SK-N-SH (cell line): ENCODE measurements around the gene ATF6. TPM values are rescaled to one million over a fixed set of nuclear protein-coding genes. Genes with fewer than 3 reads are reported as not detected.

Experiments
- CTCF ChIA-PET: fragments of 300-600, 350-600 bp; formaldehyde crosslinking; extraction: SDS; loops from one replicate; lab custom pipeline; 2021; lab: Yijun Ruan, JAX
- POLR2A ChIA-PET: fragments of 350-600 bp; sonication (Branson Sonifier 250); formaldehyde crosslinking; extraction: SDS; loops from one replicate; lab custom pipeline; 2020; ENCODE audit warnings: antibody characterized with exemption, inconsistent platforms; lab: Yijun Ruan, JAX
- DNase-seq: peaks from one replicate; pipeline ENCODE4 v3.0.0; 2012
- H2AFZ ChIP-seq: fragments of 200-600 bp; sonication (generic); 2 replicates; pipeline ENCODE4 v1.8.1; 2016; ENCODE audit warnings: antibody characterized with exemption, mild to moderate bottlenecking, low read depth
- H3F3A ChIP-seq: fragments of 200-600 bp; sonication (generic); replicated peaks from 2 replicates; pipeline ENCODE3; 2016; ENCODE audit warnings: antibody characterized with exemption, mild to moderate bottlenecking; ENCODE audit not compliant: insufficient read depth
- H3K27ac ChIP-seq, 2 experiments: fragments of 200-500 bp in 1 of 2; fragments of 200-600 bp in 1 of 2; sonication (Bioruptor generic) in 1 of 2; sonication (generic), shearing (Covaris generic) in 1 of 2; 2 replicates each; pipeline versions ENCODE4 v1.5.1 to v1.6.1; 2014 to 2016; ENCODE audit warnings: low read depth in 2 of 2, inconsistent platforms in 1 of 2, low read length in 1 of 2, mild to moderate bottlenecking in 1 of 2, mixed read lengths in 1 of 2
- H3K27me3 ChIP-seq: fragments of 200-600 bp; sonication (generic), shearing (Covaris generic); 2 replicates; pipeline ENCODE4 v1.6.1; 2016; ENCODE audit warnings: mixed run types; ENCODE audit not compliant: insufficient read depth
- H3K36me3 ChIP-seq, 2 experiments: fragments of 200-500 bp in 1 of 2; fragments of 200-600 bp in 1 of 2; sonication (Bioruptor generic) in 1 of 2; sonication (generic) in 1 of 2; replicated peaks in 1 of 2; 2 replicates each; pipeline versions ENCODE3 to v1.5.1; 2014 to 2016; ENCODE audit warnings: low read length in 1 of 2, mild to moderate bottlenecking in 1 of 2; ENCODE audit not compliant: insufficient read depth in 2 of 2, control insufficient read depth in 1 of 2
- H3K4me1 ChIP-seq, 2 experiments: fragments of 200-500 bp in 1 of 2; fragments of 200-600 bp in 1 of 2; sonication (Bioruptor generic) in 1 of 2; sonication (generic), shearing (Covaris generic) in 1 of 2; 2 replicates each; pipeline versions ENCODE4 v1.5.1 to v1.6.1; 2014 to 2016; ENCODE audit warnings: low read depth in 1 of 2, low read length in 1 of 2, mixed run types in 1 of 2; ENCODE audit not compliant: insufficient read depth in 2 of 2, control insufficient read depth in 1 of 2
- H3K4me2 ChIP-seq: fragments of 200-600 bp; sonication (generic), shearing (Covaris generic); 2 replicates; pipeline ENCODE4 v1.6.1; 2017; ENCODE audit warnings: mixed run types
- H3K4me3 ChIP-seq, 2 experiments: fragments of 200-500 bp in 1 of 2; fragments of 200-600 bp in 1 of 2; sonication (Bioruptor generic) in 1 of 2; sonication (generic), shearing (Covaris generic) in 1 of 2; 2 replicates each; pipeline versions ENCODE4 v1.5.1 to v1.8.1; 2014 to 2016; ENCODE audit warnings: low read depth in 2 of 2, inconsistent platforms in 1 of 2, low read length in 1 of 2, mild to moderate bottlenecking in 1 of 2, mixed read lengths in 1 of 2, moderate library complexity in 1 of 2
- H3K79me2 ChIP-seq: fragments of 200-600 bp; sonication (generic); 2 replicates; pipeline ENCODE4 v1.8.1; 2017; ENCODE audit warnings: mild to moderate bottlenecking; ENCODE audit not compliant: insufficient read depth
- H3K9ac ChIP-seq: fragments of 200-600 bp; sonication (generic); 2 replicates; pipeline ENCODE4 v1.6.1; 2017; ENCODE audit warnings: mixed run types
- H3K9me2 ChIP-seq: fragments of 200-600 bp; sonication (generic); 2 replicates; pipeline ENCODE4 v1.6.1; 2017; ENCODE audit warnings: mixed run types
- H3K9me3 ChIP-seq: fragments of 200-600 bp; sonication (generic); 2 replicates; pipeline ENCODE4 v1.6.1; 2017; ENCODE audit warnings: mixed run types, mild to moderate bottlenecking, moderate library complexity
- H4K20me1 ChIP-seq: fragments of 200-600 bp; sonication (generic); 2 replicates; pipeline ENCODE4 v1.6.1; 2017; ENCODE audit warnings: mild to moderate bottlenecking, mixed run types; ENCODE audit not compliant: insufficient read depth
- CHD2 ChIP-seq: fragments of 150-350 bp; IDR thresholded peaks from 2 replicates; pipeline ENCODE4 v1.6.1; 2018; ENCODE audit warnings: low read length; ENCODE audit not compliant: partially characterized antibody
- CTCF ChIP-seq: fragments of 200-600 bp; sonication (generic); IDR thresholded peaks from 2 replicates; pipeline ENCODE4 v1.6.1; 2017; ENCODE audit warnings: antibody characterized with exemption, mild to moderate bottlenecking, moderate library complexity
- EP300 ChIP-seq, 2 experiments: IDR thresholded peaks; 2 replicates each; pipeline versions ENCODE4 v1.4.0 to v1.6.1; 2012; ENCODE audit warnings: borderline replicate concordance in 1 of 2, low read depth in 1 of 2, low read length in 1 of 2
- EZH2phosphoT487 ChIP-seq: fragments of 200-600 bp; sonication (generic); IDR thresholded peaks from 2 replicates; pipeline ENCODE4 v1.6.1; 2017; ENCODE audit warnings: low read depth, mixed run types, mild to moderate bottlenecking, antibody characterized with exemption, moderate library complexity, borderline replicate concordance
- FOSL2 ChIP-seq: IDR thresholded peaks from 2 replicates; pipeline ENCODE4 v1.4.0; 2012; ENCODE audit warnings: low read depth, mild to moderate bottlenecking, moderate library complexity, borderline replicate concordance
- FOXJ3 ChIP-seq: sonication (generic); formaldehyde crosslinking; IDR thresholded peaks from 2 replicates; pipeline ENCODE4 v1.5.1; 2020; ENCODE audit warnings: mild to moderate bottlenecking, missing genetic modification reagents
- FOXM1 ChIP-seq: IDR thresholded peaks from 2 replicates; pipeline ENCODE4 v1.4.0; 2012; ENCODE audit warnings: low read depth, mild to moderate bottlenecking
- GABPA ChIP-seq: IDR thresholded peaks from 2 replicates; pipeline ENCODE4 v1.4.0; 2012; ENCODE audit warnings: low read depth, mild to moderate bottlenecking
- GATA2 ChIP-seq: sonication (generic); formaldehyde crosslinking; IDR thresholded peaks from 2 replicates; pipeline ENCODE4 v1.5.0; 2020; ENCODE audit warnings: mild to moderate bottlenecking, missing genetic modification reagents
- IRF3 ChIP-seq: fragments of 150-350 bp; IDR thresholded peaks from 2 replicates; pipeline ENCODE4 v1.6.1; 2016; ENCODE audit warnings: mild to moderate bottlenecking, low read depth, low read length
- JUND ChIP-seq: IDR thresholded peaks from 2 replicates; pipeline ENCODE4 v1.4.0; 2012
- MAX ChIP-seq: IDR thresholded peaks from 2 replicates; pipeline ENCODE4 v1.4.0; 2012; ENCODE audit warnings: low read depth
- POLR2AphosphoS5 ChIP-seq: IDR thresholded peaks from 2 replicates; pipeline ENCODE4 v1.6.1; 2012; ENCODE audit warnings: low read depth, low read length
- RCOR1 ChIP-seq: fragments of 150-350 bp; IDR thresholded peaks from 2 replicates; pipeline ENCODE4 v1.6.1; 2017; ENCODE audit warnings: antibody characterized with exemption, low read length
- REST ChIP-seq: IDR thresholded peaks from 2 replicates; pipeline ENCODE4 v1.6.1; 2012; ENCODE audit warnings: mild to moderate bottlenecking, low read depth, low read length, moderate library complexity
- RFX5 ChIP-seq: IDR thresholded peaks from 2 replicates; pipeline ENCODE4 v1.6.1; 2012; ENCODE audit warnings: mild to moderate bottlenecking, improper control_type of control experiment, low read length
- RXRA ChIP-seq: IDR thresholded peaks from 2 replicates; pipeline ENCODE4 v1.4.0; 2012; ENCODE audit warnings: low read depth, mild to moderate bottlenecking, borderline replicate concordance
- TCF12 ChIP-seq: IDR thresholded peaks from 2 replicates; pipeline ENCODE4 v1.4.0; 2012
- USF1 ChIP-seq: IDR thresholded peaks from 2 replicates; pipeline ENCODE4 v1.4.0; 2012; ENCODE audit warnings: low read depth, borderline replicate concordance
- YY1 ChIP-seq: IDR thresholded peaks from 2 replicates; pipeline ENCODE4 v1.4.0; 2012; ENCODE audit warnings: low read depth, mild to moderate bottlenecking
- WGBS: methylation state at CpG from one replicate; pipeline ENCODE4 v1.1.6; 2017; ENCODE audit warnings: low lambda C conversion rate; 5-methylcytosine and 5-hydroxymethylcytosine counted together
- polyA plus RNA-seq, 3 experiments: library from polyadenylated mRNA; depleted of rRNA; stranded (reverse); fragments of >200 nt; gene quantifications; 2 replicates each; pipeline ENCODE4 v1.2.3, GENCODE V29; 2012

Gene ATF6
- polyA plus RNA-seq, 1 of the 3 experiments (the other 2 are of a cell fraction) = 8.8 TPM

GRCh38 chr1:161994175-161994668 is 228.1 kb downstream of the ATF6 start:
- Histone ChIP-seq H3K79me2 (no peaks in the 10 kb centered on the region), H3K9me3 (no peaks in the 10 kb centered on the region), H3K27me3 (no peaks in the 10 kb centered on the region), H3K36me3 (peaks cover 4 to 12% of the 10 kb centered on the region in 2 experiments), H3K9me2 (no peaks in the 10 kb centered on the region), H3K9ac (no peak overlapping the region), H4K20me1 (no peaks in the 10 kb centered on the region), H3K27ac (no peak overlapping the region), H3F3A (no peaks in the 10 kb centered on the region), H3K4me1 (peaks cover 0 to 7% of the 10 kb centered on the region in 2 experiments; a peak in 1 of 4 replicates), H3K4me3 (no peak overlapping the region), H3K4me2 (no peak overlapping the region), H2AFZ (no peak overlapping the region)
- TF ChIP-seq CHD2 = no peak
- TF ChIP-seq USF1 = no peak
- no peak for TF ChIP-seq RXRA
- TF ChIP-seq EZH2phosphoT487 = no peak
- no peak for TF ChIP-seq EP300 (IDR thresholded peaks at IDR 0.05; ENCODE audit: borderline replicate concordance in 1 of 2, low read depth in 1 of 2, low read length in 1 of 2)
- TF ChIP-seq GATA2 (CRISPR knock-in tag) = no peak
- POLR2A ChIA-PET = interaction anchor here (0.5 kb wide), 1 partner anchor 115 kb away, joined by 3 read pairs; no protein-coding TSS in a partner anchor
- 89% methylated on average over 4 of the region's 9 CpGs for WGBS
- CTCF ChIA-PET = interaction anchor here (1.1 to 1.4 kb wide), 2 partner anchors 30 to 62 kb away, joined by 3 to 4 read pairs; partner anchors contain the start of gene OLFML2B
- DNase-seq = peak; percentile 32

- H3K79me2 ChIP-seq = no peaks in the 10 kb centered on the region
- DNase-seq = no peak
- no peak overlapping the region for H3K9ac ChIP-seq
- 78% methylated on average over 1 of the region's 1 CpG for WGBS
- no peaks in the 10 kb centered on the region for H3K27me3 ChIP-seq
- H3K4me2 ChIP-seq = no peak overlapping the region
- no peaks in the 10 kb centered on the region for H3K9me2 ChIP-seq
- ChIA-PET POLR2A (no interaction called here), CTCF (no interaction called here)
- H3K4me1 ChIP-seq = peaks cover 0 to 7% of the 10 kb centered on the region in 2 experiments; a peak in 1 of 4 replicates
- H4K20me1 ChIP-seq = no peaks in the 10 kb centered on the region
- H3K36me3 ChIP-seq = peaks cover 4 to 12% of the 10 kb centered on the region in 2 experiments
- no peak overlapping the region for H3K27ac ChIP-seq
- no peak overlapping the region for H2AFZ ChIP-seq
- H3K4me3 ChIP-seq = no peak overlapping the region
- H3F3A ChIP-seq = no peaks in the 10 kb centered on the region
- H3K9me3 ChIP-seq = no peaks in the 10 kb centered on the region
- TF ChIP-seq EP300 (IDR thresholded peaks at IDR 0.05; ENCODE audit: borderline replicate concordance in 1 of 2, low read depth in 1 of 2, low read length in 1 of 2) (no peak), YY1 (no peak), GABPA (no peak), FOXM1 (no peak), MAX (no peak), RFX5 (no peak), RXRA (no peak), JUND (no peak), TCF12 (no peak), RCOR1 (no peak), IRF3 (no peak), REST (no peak), POLR2AphosphoS5 (no peak), FOSL2 (no peak), FOXJ3 (CRISPR knock-in tag) (no peak), CTCF (no peak)
These were observed 231.0 kb downstream of the ATF6 start for GRCh38 chr1:161997152-161997551.
